Glutamatergic neuron (in vitro differentiated cells): Measurements from ENCODE around the gene CACNA2D1. TPM values are rescaled to one million over a fixed set of nuclear protein-coding genes. Genes with fewer than 3 reads are reported as not detected.

Source experiments
- DNase-seq: peaks from one replicate; pipeline ENCODE4 v3.0.0; 2022
- H3K27ac Mint-ChIP-seq: one replicate; pipeline ENCODE4 v1.8.0; 2020; ENCODE audit warnings: mild to moderate bottlenecking, mixed read lengths, inconsistent platforms; ENCODE audit not compliant: unreplicated experiment
- H3K27me3 Mint-ChIP-seq: one replicate; pipeline ENCODE4 v1.8.0; 2020; ENCODE audit warnings: mild to moderate bottlenecking, moderate library complexity, mixed read lengths, inconsistent platforms; ENCODE audit not compliant: unreplicated experiment
- H3K36me3 Mint-ChIP-seq: one replicate; pipeline ENCODE4 v1.8.0; 2020; ENCODE audit warnings: mild to moderate bottlenecking, mixed read lengths, inconsistent platforms; ENCODE audit not compliant: unreplicated experiment
- H3K4me1 Mint-ChIP-seq: one replicate; pipeline ENCODE4 v1.8.0; 2020; ENCODE audit warnings: mild to moderate bottlenecking, low read depth, mixed read lengths, inconsistent platforms; ENCODE audit not compliant: unreplicated experiment
- H3K4me3 Mint-ChIP-seq: one replicate; pipeline ENCODE4 v1.8.0; 2020; ENCODE audit warnings: mild to moderate bottlenecking, mixed read lengths, inconsistent platforms; ENCODE audit not compliant: unreplicated experiment
- H3K9me3 Mint-ChIP-seq: one replicate; pipeline ENCODE4 v1.8.0; 2020; ENCODE audit warnings: mild to moderate bottlenecking, moderate library complexity, mixed read lengths, inconsistent platforms; ENCODE audit not compliant: unreplicated experiment
- CTCF ChIP-seq: fragments of 200-600 bp; sonication (generic); IDR thresholded peaks from one replicate; pipeline ENCODE4 v1.5.0; 2021; ENCODE audit not compliant: partially characterized antibody, unreplicated experiment
- total RNA-seq: library from RNA; stranded (reverse); fragmentation: NEBNext Ultra II Directional; extraction: Animal tissue kit (Norgen Biotek cat#: 25700); gene quantifications from one replicate; pipeline ENCODE4 v1.2.1, GENCODE V29; 2021; ENCODE audit not compliant: unreplicated experiment

Gene CACNA2D1
- total RNA-seq, 1 donor from 2014 or later, result 258 TPM

GRCh38 chr7:82098414-82098813, 345.2 kb downstream of the CACNA2D1 start:
- Mint-ChIP-seq H3K9me3 (peaks cover 1% of the 10 kb centered on the region), H3K27ac (peak overlapping the region; percentile 45), H3K4me1 (peaks cover 12% of the 10 kb centered on the region), H3K36me3 (no peaks in the 10 kb centered on the region), H3K27me3 (no peaks in the 10 kb centered on the region), H3K4me3 (no peak overlapping the region)
- DNase-seq, result no peak
- no peak for TF ChIP-seq CTCF

GRCh38 chr7:82091126-82091684, 352.4 kb downstream of the CACNA2D1 start:
- H3K4me3 Mint-ChIP-seq, result no peak overlapping the region
- peaks cover 18% of the 10 kb centered on the region for H3K4me1 Mint-ChIP-seq
- peaks cover 7% of the 10 kb centered on the region for H3K9me3 Mint-ChIP-seq
- DNase-seq, result no peak
- H3K27ac Mint-ChIP-seq, result peak overlapping the region; percentile 62
- TF ChIP-seq CTCF, result no peak
- no peaks in the 10 kb centered on the region for H3K36me3 Mint-ChIP-seq
- no peaks in the 10 kb centered on the region for H3K27me3 Mint-ChIP-seq

DNA sequence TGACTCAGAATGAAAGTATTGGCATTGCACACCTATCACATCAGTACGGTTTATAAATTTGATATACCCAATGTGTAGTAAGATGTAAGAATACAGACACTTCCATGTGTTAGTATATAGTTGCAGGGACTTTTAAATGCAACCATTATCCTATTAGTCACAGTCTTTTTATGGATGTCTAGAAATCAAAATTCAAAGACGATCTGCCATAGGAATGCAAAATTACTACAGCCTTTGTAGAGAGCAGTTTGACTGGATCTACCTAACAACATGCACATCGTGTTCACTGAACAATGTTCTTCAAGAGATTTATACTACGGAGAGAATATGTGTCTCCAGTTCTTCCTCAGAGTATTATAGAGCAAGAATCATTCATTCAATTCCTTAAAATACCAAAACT, 356.5 kb downstream of the CACNA2D1 start:
- peaks cover 28% of the 10 kb centered on the region for H3K4me1 Mint-ChIP-seq
- no peak overlapping the region for H3K4me3 Mint-ChIP-seq
- peaks cover 3% of the 10 kb centered on the region for H3K27me3 Mint-ChIP-seq
- peaks cover 7% of the 10 kb centered on the region for H3K9me3 Mint-ChIP-seq
- no peak for TF ChIP-seq CTCF
- no peak overlapping the region for H3K27ac Mint-ChIP-seq
- no peak for DNase-seq
- no peaks in the 10 kb centered on the region for H3K36me3 Mint-ChIP-seq

GRCh38 chr7:82085116-82085515, 358.5 kb downstream of the CACNA2D1 start:
- H3K27ac Mint-ChIP-seq, result no peak overlapping the region
- no peak for TF ChIP-seq CTCF
- H3K4me1 Mint-ChIP-seq, result peaks cover 13% of the 10 kb centered on the region
- no peak for DNase-seq
- peaks cover 6% of the 10 kb centered on the region for H3K27me3 Mint-ChIP-seq
- no peaks in the 10 kb centered on the region for H3K36me3 Mint-ChIP-seq
- peaks cover 4% of the 10 kb centered on the region for H3K9me3 Mint-ChIP-seq
- H3K4me3 Mint-ChIP-seq, result no peak overlapping the region

DNA sequence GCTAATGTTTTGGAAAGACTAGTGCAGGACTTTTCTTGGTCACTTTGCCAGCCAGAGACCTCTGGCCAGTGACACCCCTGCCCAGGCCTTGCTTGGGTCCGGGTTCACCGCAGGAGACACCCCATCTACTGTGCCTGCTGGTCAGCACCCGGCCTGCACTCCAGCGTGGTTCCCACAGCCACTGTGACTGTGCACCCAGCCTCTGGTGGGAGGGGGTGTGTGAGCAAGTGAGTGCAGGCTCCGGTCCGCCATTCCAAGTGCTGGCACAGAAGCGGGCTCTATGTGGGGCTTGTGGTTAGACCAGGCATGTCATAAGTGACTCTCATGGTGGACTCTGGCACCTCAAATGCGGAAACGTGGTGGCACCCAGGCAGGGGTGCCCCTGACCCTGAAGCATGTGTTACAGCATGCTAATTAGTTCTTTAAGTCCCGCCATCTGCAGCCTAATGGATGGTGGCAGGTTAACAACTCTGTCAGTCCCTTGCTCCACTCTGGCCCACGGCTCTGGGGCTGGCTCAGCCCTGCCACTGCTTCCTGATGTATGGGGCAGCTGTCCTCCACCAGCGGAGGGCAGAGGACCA, 361.8 kb downstream of the CACNA2D1 start:
- peaks cover 11% of the 10 kb centered on the region for H3K4me1 Mint-ChIP-seq
- peak overlapping the region; percentile 59 for H3K27ac Mint-ChIP-seq
- DNase-seq, result peak; percentile 12
- no peak overlapping the region for H3K4me3 Mint-ChIP-seq
- H3K27me3 Mint-ChIP-seq, result peaks cover 6% of the 10 kb centered on the region
- peaks cover 4% of the 10 kb centered on the region for H3K9me3 Mint-ChIP-seq
- no peaks in the 10 kb centered on the region for H3K36me3 Mint-ChIP-seq
- no peak for TF ChIP-seq CTCF
